GM23338 (cell line): ENCODE data around the gene RETSAT. TPM values are rescaled to one million over a fixed set of nuclear protein-coding genes. Genes with fewer than 3 reads are reported as not detected.

Source experiments
- ATAC-seq: fragments of 200-7000 bp; cut with Tn5 transposase; 3 replicates; pipeline ENCODE4 v1.9.1; 2020
- DNase-seq: peaks from one replicate; pipeline ENCODE4 v3.0.0-alpha.2; 2015; ENCODE audit warnings: low spot score
- H2AFZ ChIP-seq: fragments of 200-600 bp; sonication (generic); 2 replicates; pipeline ENCODE4 v1.8.0; 2016; ENCODE audit warnings: antibody characterized with exemption, mild to moderate bottlenecking, moderate library complexity
- H3F3A ChIP-seq: fragments of 200-600 bp; sonication (generic); replicated peaks from 2 replicates; pipeline ENCODE4 v1.8.0; 2017; ENCODE audit warnings: antibody characterized with exemption, mixed run types, low read depth
- H3K27ac ChIP-seq: fragments of 200-600 bp; sonication (generic); 2 replicates; pipeline ENCODE4 v1.6.1; 2016; ENCODE audit warnings: low read depth
- H3K27me3 ChIP-seq: fragments of 200-600 bp; sonication (generic); 2 replicates; pipeline ENCODE4 v1.8.0; 2016; ENCODE audit warnings: mild to moderate bottlenecking, mixed run types, moderate library complexity; ENCODE audit not compliant: insufficient read depth
- H3K36me3 ChIP-seq: fragments of 200-600 bp; sonication (generic); 2 replicates; pipeline ENCODE4 v1.8.0; 2016; ENCODE audit warnings: mild to moderate bottlenecking; ENCODE audit not compliant: insufficient read depth
- H3K4me1 ChIP-seq: fragments of 200-600 bp; sonication (generic); 2 replicates; pipeline ENCODE4 v1.8.0; 2016; ENCODE audit warnings: mild to moderate bottlenecking, moderate library complexity; ENCODE audit not compliant: insufficient read depth
- H3K4me2 ChIP-seq: fragments of 200-600 bp; sonication (generic); 2 replicates; pipeline ENCODE4 v1.7.1; 2017; ENCODE audit warnings: mixed run types
- H3K4me3 ChIP-seq: fragments of 200-600 bp; sonication (generic); 2 replicates; pipeline ENCODE4 v1.6.1; 2016; ENCODE audit warnings: mixed run types
- H3K79me2 ChIP-seq: fragments of 200-600 bp; sonication (generic); replicated peaks from 2 replicates; pipeline ENCODE4 v1.8.0; 2017; ENCODE audit warnings: mild to moderate bottlenecking; ENCODE audit not compliant: insufficient read depth
- H3K9me2 ChIP-seq: fragments of 200-600 bp; sonication (generic); 2 replicates; pipeline ENCODE4 v1.8.0; 2017; ENCODE audit not compliant: insufficient read depth
- H4K20me1 ChIP-seq: fragments of 200-600 bp; sonication (generic); replicated peaks from 2 replicates; pipeline ENCODE4 v1.8.0; 2017; ENCODE audit warnings: mild to moderate bottlenecking; ENCODE audit not compliant: insufficient read depth
- H3K27ac Mint-ChIP-seq: 2 replicates; pipeline ENCODE4 v1.8.0; 2020; ENCODE audit warnings: inconsistent platforms, mild to moderate bottlenecking, moderate library complexity, mixed read lengths
- H3K27me3 Mint-ChIP-seq: 3 replicates; pipeline ENCODE4 v1.8.0; 2022; ENCODE audit warnings: low read depth, mild to moderate bottlenecking, moderate library complexity, mixed read lengths, inconsistent platforms; ENCODE audit not compliant: insufficient read depth, poor library complexity
- H3K36me3 Mint-ChIP-seq: 3 replicates; pipeline ENCODE4 v1.8.0; 2021; ENCODE audit warnings: low read depth, mild to moderate bottlenecking, inconsistent platforms, moderate library complexity, mixed read lengths
- H3K4me1 Mint-ChIP-seq: 3 replicates; pipeline ENCODE4 v1.8.0; 2020; ENCODE audit warnings: mild to moderate bottlenecking, inconsistent platforms, mixed read lengths
- H3K4me3 Mint-ChIP-seq: 3 replicates; pipeline ENCODE4 v1.8.0; 2021; ENCODE audit warnings: moderate library complexity, mild to moderate bottlenecking, inconsistent platforms, mixed read lengths
- H3K9me3 Mint-ChIP-seq: 3 replicates; pipeline ENCODE4 v1.8.0; 2020; ENCODE audit warnings: moderate library complexity, mild to moderate bottlenecking, inconsistent platforms, mixed read lengths
- EZH2 ChIP-seq: fragments of 200-600 bp; sonication (generic); IDR thresholded peaks from one replicate; pipeline ENCODE4 v1.8.0; 2017; ENCODE audit warnings: antibody characterized with exemption, mild to moderate bottlenecking, low read depth; ENCODE audit not compliant: unreplicated experiment
- EZH2phosphoT487 ChIP-seq: fragments of 200-600 bp; sonication (generic); IDR thresholded peaks from one replicate; pipeline ENCODE4 v1.8.1; 2018; ENCODE audit warnings: antibody characterized with exemption; ENCODE audit not compliant: unreplicated experiment
- JUNB ChIP-seq: IDR thresholded peaks from one replicate; pipeline ENCODE4 v1.6.1; 2016; ENCODE audit warnings: antibody characterized with exemption; ENCODE audit not compliant: unreplicated experiment
- NANOG ChIP-seq: IDR thresholded peaks from 2 replicates; pipeline ENCODE4 v1.6.1; 2016; ENCODE audit warnings: antibody characterized with exemption, borderline replicate concordance
- REST ChIP-seq: IDR thresholded peaks from one replicate; pipeline ENCODE4 v1.6.1; 2018; ENCODE audit warnings: antibody characterized with exemption; ENCODE audit not compliant: unreplicated experiment
- STAT1 ChIP-seq: IDR thresholded peaks from one replicate; pipeline ENCODE4 v1.6.1; 2016; ENCODE audit warnings: antibody characterized with exemption; ENCODE audit not compliant: unreplicated experiment
- ZNF114 ChIP-seq: fragments of 250-450 bp; sonication (Bioruptor Pico); IDR thresholded peaks from 2 replicates; pipeline ENCODE4 v1.5.0; 2020; ENCODE audit warnings: mild to moderate bottlenecking, moderate library complexity
- ZNF462 ChIP-seq: fragments of 250-450 bp; sonication (Bioruptor Pico); IDR thresholded peaks from 2 replicates; pipeline ENCODE4 v1.5.0; 2020; ENCODE audit warnings: mild to moderate bottlenecking, moderate library complexity
- polyA plus RNA-seq: library from polyadenylated mRNA; unstranded; fragments of >200 nt; fragmentation: Nextera tagmentation; extraction: Ambion mirVana; gene quantifications from 2 replicates; pipeline ENCODE4 v1.2.1, GENCODE V29; 2016
- total RNA-seq: library from RNA; depleted of rRNA; stranded (reverse); fragments of >200 nt; shearing (Covaris generic); gene quantifications from 2 replicates; pipeline ENCODE4 v1.2.3, GENCODE V29; 2014

The RETSAT gene
- total and polyA plus RNA-seq, 2 experiments from 2014 or later = 2.3 to 16.4 TPM

GRCh38 chr2:85388878-85389538, 34.7 kb upstream of the RETSAT start:
- no peaks in the 10 kb centered on the region for H3K79me2 ChIP-seq
- no peak overlapping the region for H3K27ac ChIP-seq
- H3K36me3 ChIP-seq = no peaks in the 10 kb centered on the region

More at GRCh38 chr2:85388878-85389538, 34.7 kb upstream of the RETSAT start:
- Histone ChIP-seq H3F3A (0 out of 2 replicates have a peak, but pooled peaks cover 7% of the 10 kb centered on the region), H2AFZ (no peak overlapping the region), H3K27me3 (no peaks in the 10 kb centered on the region), H3K9me2 (no peaks in the 10 kb centered on the region), H4K20me1 (no peaks in the 10 kb centered on the region), H3K4me1 (peaks cover 11% of the 10 kb centered on the region), H3K4me3 (no peak overlapping the region), H3K4me2 (no peak overlapping the region)
- H3K4me1 Mint-ChIP-seq = peaks cover 29% of the 10 kb centered on the region
- no peak for DNase-seq
- peaks cover 5% of the 10 kb centered on the region; the same call in 2 of the 3 replicates for H3K36me3 Mint-ChIP-seq
- no peak overlapping the region for H3K4me3 Mint-ChIP-seq
- H3K27me3 Mint-ChIP-seq = peaks cover 7% of the 10 kb centered on the region
- TF ChIP-seq ZNF462 (CRISPR knock-in tag) (no peak), REST (no peak), NANOG (no peak), EZH2phosphoT487 (no peak), ZNF114 (CRISPR knock-in tag) (no peak), JUNB (no peak), STAT1 (no peak), EZH2 (no peak)
- no peaks in the 10 kb centered on the region for H3K9me3 Mint-ChIP-seq
- H3K27ac Mint-ChIP-seq = no peak overlapping the region
- no peak for ATAC-seq
